Nephron progenitor cell (in vitro differentiated cells): ENCODE measurements around the gene RASSF1.

Source experiments
- DNase-seq: peaks from one replicate; pipeline ENCODE4 v3.0.0; 2021
- H3K27ac Mint-ChIP-seq: 2 replicates; pipeline ENCODE4 v1.8.0; 2021; ENCODE audit warnings: mild to moderate bottlenecking, moderate library complexity, mixed read lengths
- H3K27me3 Mint-ChIP-seq: 2 replicates; pipeline ENCODE4 v1.8.0; 2021; ENCODE audit warnings: mild to moderate bottlenecking, low read depth, mixed read lengths; ENCODE audit not compliant: poor library complexity
- H3K36me3 Mint-ChIP-seq: 2 replicates; pipeline ENCODE4 v1.8.0; 2021; ENCODE audit warnings: low read depth, mixed read lengths
- H3K4me1 Mint-ChIP-seq: 2 replicates; pipeline ENCODE4 v1.8.0; 2021; ENCODE audit warnings: mixed read lengths
- H3K4me3 Mint-ChIP-seq: 2 replicates; pipeline ENCODE4 v1.8.0; 2021; ENCODE audit warnings: mild to moderate bottlenecking, moderate library complexity, mixed read lengths
- H3K9me3 Mint-ChIP-seq: 2 replicates; pipeline ENCODE4 v1.8.0; 2021; ENCODE audit warnings: mild to moderate bottlenecking, moderate library complexity, mixed read lengths
- TF ChIP-seq, protein P1 (sequence below): fragments of 200-600 bp; sonication (generic); IDR thresholded peaks from 2 replicates; pipeline ENCODE4 v1.5.0; 2021; ENCODE audit warnings: antibody characterized with exemption

RASSF1 gene

GRCh38 chr3:50364573-50365079 is 24.0 kb upstream of the RASSF1 start:
- Mint-ChIP-seq H3K9me3 (no peaks in the 10 kb centered on the region), H3K4me1 (peaks cover 18% of the 10 kb centered on the region), H3K4me3 (peak overlapping the region; percentile 80), H3K27ac (no peak overlapping the region), H3K36me3 (no peaks in the 10 kb centered on the region), H3K27me3 (peaks cover 27% of the 10 kb centered on the region)
- no peak for DNase-seq
- TF ChIP-seq, protein P1, sequence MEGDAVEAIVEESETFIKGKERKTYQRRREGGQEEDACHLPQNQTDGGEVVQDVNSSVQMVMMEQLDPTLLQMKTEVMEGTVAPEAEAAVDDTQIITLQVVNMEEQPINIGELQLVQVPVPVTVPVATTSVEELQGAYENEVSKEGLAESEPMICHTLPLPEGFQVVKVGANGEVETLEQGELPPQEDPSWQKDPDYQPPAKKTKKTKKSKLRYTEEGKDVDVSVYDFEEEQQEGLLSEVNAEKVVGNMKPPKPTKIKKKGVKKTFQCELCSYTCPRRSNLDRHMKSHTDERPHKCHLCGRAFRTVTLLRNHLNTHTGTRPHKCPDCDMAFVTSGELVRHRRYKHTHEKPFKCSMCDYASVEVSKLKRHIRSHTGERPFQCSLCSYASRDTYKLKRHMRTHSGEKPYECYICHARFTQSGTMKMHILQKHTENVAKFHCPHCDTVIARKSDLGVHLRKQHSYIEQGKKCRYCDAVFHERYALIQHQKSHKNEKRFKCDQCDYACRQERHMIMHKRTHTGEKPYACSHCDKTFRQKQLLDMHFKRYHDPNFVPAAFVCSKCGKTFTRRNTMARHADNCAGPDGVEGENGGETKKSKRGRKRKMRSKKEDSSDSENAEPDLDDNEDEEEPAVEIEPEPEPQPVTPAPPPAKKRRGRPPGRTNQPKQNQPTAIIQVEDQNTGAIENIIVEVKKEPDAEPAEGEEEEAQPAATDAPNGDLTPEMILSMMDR, result no peak

GRCh38 chr3:50359760-50360110 is 19.1 kb upstream of the RASSF1 start:
- peaks cover 12% of the 10 kb centered on the region for H3K27me3 Mint-ChIP-seq

DNA sequence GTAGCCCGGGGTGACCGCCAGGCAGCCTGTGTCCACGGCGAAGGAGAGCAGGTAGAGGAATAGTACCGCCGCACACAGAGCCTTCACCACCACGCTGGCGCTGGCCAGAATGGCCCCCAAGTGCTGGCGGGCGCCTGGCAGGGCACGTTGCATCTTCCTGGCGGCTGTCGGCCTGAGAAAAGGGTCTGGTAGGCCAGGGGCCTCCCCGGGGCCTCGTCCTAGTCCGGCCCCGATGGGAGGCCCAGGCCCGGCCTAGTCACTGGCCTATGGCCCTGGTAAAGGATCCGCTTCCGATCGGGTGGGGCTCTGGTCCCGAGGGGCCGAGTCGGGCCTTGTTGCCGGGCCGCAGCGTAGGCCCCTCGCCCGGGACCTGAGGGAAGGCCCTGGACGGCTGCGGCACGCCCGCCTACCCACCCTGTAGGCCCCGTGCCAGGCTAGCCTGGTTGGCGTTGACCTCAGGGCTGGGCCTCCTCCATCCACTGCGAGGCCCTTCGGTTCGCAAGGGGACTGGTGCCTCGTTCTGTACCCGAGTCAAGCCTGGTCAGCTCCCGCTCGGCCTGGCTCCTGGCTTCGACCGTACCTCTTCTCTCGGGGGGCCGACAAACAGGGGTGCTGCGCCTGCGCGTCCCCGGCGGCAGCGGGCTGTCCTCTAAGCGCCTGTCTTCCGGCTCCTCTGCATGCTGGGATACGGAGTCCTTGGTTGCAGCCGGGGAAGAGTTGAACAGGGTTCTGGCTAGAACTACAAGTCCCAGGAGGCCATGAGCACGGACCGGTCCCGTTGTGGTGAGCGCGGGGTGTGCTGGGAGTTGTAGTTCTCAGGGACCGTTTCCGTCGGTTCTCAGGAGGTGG is 18.5 kb upstream of the RASSF1 start, which contains the start of gene TMEM115:
TMEM115 (minus strand) TSS at position 611 of the 849 bp plus-strand sequence; CDS start at position 153, 458 bp downstream.
- TF ChIP-seq, protein P1, result no peak
- Mint-ChIP-seq H3K27ac (peak within 1 kb of the TSS; percentile 94), H3K9me3 (no peaks in the 10 kb centered on the region), H3K4me1 (peaks cover 44% of the 10 kb centered on the region), H3K36me3 (peaks cover 5% of the 10 kb centered on the region), H3K4me3 (peak within 1 kb of the TSS; percentile 95), H3K27me3 (peaks cover 10% of the 10 kb centered on the region)
- DNase-seq, result peak; percentile 92

More at GRCh38 chr3:50359760-50360110, 19.1 kb upstream of the RASSF1 start:
- no peak overlapping the region for H3K27ac Mint-ChIP-seq
- peaks cover 44% of the 10 kb centered on the region for H3K4me1 Mint-ChIP-seq
- DNase-seq, result no peak
- H3K9me3 Mint-ChIP-seq, result no peaks in the 10 kb centered on the region
- H3K4me3 Mint-ChIP-seq, result peak overlapping the region; percentile 95
- TF ChIP-seq, protein P1, result no peak
- no peaks in the 10 kb centered on the region for H3K36me3 Mint-ChIP-seq

- Mint-ChIP-seq H3K4me3 (peak overlapping the region; percentile 95), H3K9me3 (no peaks in the 10 kb centered on the region), H3K27me3 (peaks cover 9% of the 10 kb centered on the region), H3K4me1 (peaks cover 41% of the 10 kb centered on the region), H3K27ac (peak overlapping the region; percentile 79), H3K36me3 (peaks cover 7% of the 10 kb centered on the region)
- TF ChIP-seq, protein P1, result no peak
- DNase-seq, result no peak
Observed at GRCh38 chr3:50358355-50358910, 17.8 kb upstream of the RASSF1 start.

DNA sequence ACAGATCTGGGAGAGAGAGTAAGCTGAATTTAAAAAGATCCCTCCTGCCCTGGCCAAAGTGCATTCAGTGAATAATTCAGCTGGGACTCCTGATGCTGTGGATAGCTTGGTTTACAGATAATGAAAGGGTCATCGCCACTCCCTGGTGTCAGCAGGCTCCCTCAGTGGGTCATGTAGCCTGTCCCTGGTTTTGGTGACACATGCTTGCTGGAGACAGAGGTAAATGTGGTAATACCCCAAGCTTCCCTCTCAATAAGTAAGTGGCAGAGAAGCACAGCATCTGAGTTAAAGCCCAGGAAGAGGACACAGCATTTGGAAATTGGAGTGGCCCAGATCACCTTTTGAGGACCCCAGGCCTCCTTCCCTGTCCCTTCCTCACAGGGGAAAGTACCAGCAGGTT is 16.8 kb upstream of the RASSF1 start:
- TF ChIP-seq, protein P1, result no peak
- Mint-ChIP-seq H3K9me3 (no peaks in the 10 kb centered on the region), H3K4me1 (peaks cover 37% of the 10 kb centered on the region), H3K27me3 (peaks cover 5% of the 10 kb centered on the region), H3K4me3 (peak overlapping the region; percentile 95), H3K27ac (no peak overlapping the region), H3K36me3 (peaks cover 7% of the 10 kb centered on the region)
- DNase-seq, result no peak
